ENCODE results near the gene TIMM17B.

TIMM17B gene

DNA sequence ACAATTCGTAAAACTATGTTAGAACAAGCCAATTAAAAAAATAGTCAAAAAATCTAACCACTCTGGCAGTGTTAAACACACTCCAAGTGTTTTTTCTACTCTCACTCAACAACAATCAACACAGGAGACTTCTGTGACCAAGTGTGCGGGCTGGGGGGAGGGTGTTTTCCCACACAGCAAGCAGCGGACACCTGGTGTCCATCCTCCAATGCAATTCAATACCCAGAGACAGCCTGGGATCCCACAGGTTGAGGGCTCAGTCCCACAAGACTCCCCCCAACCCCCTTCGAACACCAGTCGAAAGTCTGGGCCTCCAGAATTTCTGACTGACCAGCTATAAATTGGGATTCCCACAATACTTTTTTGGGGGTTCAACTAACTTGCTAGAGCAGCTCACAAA is 29.6 kb upstream of the TIMM17B start:
- TF ChIP-seq, protein P1, sequence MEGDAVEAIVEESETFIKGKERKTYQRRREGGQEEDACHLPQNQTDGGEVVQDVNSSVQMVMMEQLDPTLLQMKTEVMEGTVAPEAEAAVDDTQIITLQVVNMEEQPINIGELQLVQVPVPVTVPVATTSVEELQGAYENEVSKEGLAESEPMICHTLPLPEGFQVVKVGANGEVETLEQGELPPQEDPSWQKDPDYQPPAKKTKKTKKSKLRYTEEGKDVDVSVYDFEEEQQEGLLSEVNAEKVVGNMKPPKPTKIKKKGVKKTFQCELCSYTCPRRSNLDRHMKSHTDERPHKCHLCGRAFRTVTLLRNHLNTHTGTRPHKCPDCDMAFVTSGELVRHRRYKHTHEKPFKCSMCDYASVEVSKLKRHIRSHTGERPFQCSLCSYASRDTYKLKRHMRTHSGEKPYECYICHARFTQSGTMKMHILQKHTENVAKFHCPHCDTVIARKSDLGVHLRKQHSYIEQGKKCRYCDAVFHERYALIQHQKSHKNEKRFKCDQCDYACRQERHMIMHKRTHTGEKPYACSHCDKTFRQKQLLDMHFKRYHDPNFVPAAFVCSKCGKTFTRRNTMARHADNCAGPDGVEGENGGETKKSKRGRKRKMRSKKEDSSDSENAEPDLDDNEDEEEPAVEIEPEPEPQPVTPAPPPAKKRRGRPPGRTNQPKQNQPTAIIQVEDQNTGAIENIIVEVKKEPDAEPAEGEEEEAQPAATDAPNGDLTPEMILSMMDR (IDR thresholded peaks at IDR 0.05) = no peak
- no peak for TF ChIP-seq ZFX (IDR thresholded peaks at IDR 0.05; ENCODE audit: borderline replicate concordance)
- H3K27ac ChIP-seq = no peak overlapping the region

DNA sequence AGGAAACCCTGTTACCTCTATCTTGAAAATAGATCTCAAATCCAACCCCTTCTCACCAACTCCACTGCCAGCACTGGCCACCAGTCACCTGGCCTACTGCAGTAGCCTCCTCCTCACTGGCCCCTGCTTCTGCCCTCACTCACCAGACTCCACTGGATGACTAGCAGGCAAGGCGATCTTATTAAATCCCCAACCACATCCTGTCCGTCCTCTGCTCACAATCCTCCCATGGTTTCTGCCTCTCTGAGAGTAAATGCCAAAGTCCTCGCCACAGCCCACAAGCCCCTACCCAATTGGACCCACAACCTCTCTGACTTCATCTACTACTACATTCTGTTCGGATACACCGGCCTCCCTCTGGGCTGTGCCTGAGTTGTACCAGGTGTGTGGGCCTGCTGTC is 26.7 kb upstream of the TIMM17B start:
- H3K27ac ChIP-seq = no peak overlapping the region
- TF ChIP-seq, protein P1 (IDR thresholded peaks at IDR 0.05) = no peak
- no peak for TF ChIP-seq ZFX (IDR thresholded peaks at IDR 0.05; ENCODE audit: borderline replicate concordance)

GRCh38 chrX:48923771-48924170 is 26.2 kb upstream of the TIMM17B start:
- no peak overlapping the region for H3K27ac ChIP-seq
- no peak for TF ChIP-seq ZFX (IDR thresholded peaks at IDR 0.05; ENCODE audit: borderline replicate concordance)
- TF ChIP-seq, protein P1 (IDR thresholded peaks at IDR 0.05) = no peak

DNA sequence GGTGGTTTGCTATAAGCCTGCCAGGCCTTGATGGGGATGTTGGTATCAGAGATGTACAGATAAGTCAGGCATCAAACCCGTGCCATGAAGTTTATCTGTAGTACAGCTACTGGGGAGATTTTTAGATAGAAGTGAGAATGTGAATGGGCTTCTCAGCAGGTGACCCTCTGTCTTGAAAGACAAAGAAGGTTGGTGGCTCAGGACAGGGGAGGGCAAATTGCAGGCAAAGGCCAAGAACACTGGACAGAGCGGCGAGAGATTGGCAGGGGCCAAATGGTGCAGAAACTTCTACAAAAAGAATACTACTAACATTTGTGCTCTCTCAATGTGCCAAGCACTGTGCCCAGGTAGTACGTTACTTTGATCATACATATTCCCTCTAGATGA is 23.1 kb upstream of the TIMM17B start:
- TF ChIP-seq, protein P1 (IDR thresholded peaks at IDR 0.05) = no peak
- no peak for TF ChIP-seq ZFX (IDR thresholded peaks at IDR 0.05; ENCODE audit: borderline replicate concordance)
- H3K27ac ChIP-seq = no peak overlapping the region

DNA sequence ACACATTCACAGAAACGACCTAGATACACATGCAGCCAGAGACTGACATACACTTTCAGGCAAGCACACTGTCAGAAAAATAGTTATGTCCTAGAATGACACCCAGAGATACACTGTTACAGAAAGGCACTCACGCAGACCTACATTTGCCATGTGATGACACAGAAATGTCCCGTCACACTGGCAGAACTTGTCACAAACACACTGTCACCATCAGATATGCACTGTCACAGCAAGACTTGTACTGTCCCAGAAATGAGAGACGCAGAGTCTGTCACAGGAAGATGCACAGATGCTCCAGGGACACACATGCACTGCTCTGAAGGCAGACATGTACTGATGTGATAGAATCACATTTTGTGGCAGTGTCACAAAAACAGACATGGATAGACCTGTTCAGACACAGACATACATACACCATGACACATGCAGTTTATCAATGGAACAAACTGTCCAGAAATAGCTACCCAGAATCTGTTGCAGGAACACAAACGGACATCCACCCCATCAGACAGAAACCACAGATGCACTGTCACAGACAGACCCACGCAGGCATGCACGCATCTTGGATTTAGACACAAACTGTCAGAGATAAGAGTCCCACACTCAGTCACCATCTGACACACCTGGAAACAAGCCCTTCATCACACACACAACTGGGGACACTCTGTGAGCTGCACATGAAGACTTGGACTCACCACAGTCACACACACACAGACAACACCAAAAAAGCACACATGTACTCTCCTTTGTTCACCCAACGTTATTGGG is 22.6 kb upstream of the TIMM17B start:
- H3K27ac ChIP-seq = peak overlapping the region; percentile 72

DNA sequence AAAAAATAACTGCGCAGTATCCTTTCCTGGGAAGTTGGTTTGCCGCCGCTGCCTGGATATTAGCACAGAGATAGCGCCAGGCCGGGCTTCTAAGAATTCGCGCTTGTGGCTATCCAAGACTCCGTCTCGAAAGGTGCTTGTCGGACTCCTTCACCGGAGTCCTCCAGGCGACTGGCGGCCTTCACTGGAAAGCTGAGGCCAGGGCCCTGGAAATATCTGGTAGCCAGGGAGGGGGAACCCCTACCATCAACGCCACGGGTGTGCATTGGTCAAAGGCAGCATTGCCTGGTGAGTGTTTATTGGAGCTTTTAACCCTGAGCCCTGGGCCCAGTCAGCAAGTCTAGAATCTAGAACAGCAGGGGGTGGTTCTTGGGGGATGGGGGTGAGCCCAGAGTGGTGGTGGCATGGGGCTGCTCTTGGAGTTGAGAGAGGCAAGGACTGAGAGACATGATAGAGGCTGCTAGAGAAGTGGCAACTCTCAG is 21.8 kb upstream of the TIMM17B start:
- peak overlapping the region; percentile 72 for H3K27ac ChIP-seq

More for the DNA sequence above, 22.6 kb upstream of the TIMM17B start:
- TF ChIP-seq, protein P1 (IDR thresholded peaks at IDR 0.05) = no peak
- TF ChIP-seq ZFX (IDR thresholded peaks at IDR 0.05; ENCODE audit: borderline replicate concordance) = no peak

More for the DNA sequence above, 21.8 kb upstream of the TIMM17B start:
- TF ChIP-seq, protein P1 (IDR thresholded peaks at IDR 0.05) = no peak
- TF ChIP-seq ZFX (IDR thresholded peaks at IDR 0.05; ENCODE audit: borderline replicate concordance) = no peak

All from 22Rv1 (cell line).